ENCODE measurements around the gene GFRA1.

The GFRA1 gene

GRCh38 chr10:116156819-116157218 is 116.2 kb downstream of the GFRA1 start:
- no peak for TF ChIP-seq CTCF (IDR thresholded peaks at IDR 0.05; ENCODE audit: borderline replicate concordance, insufficient read depth, low read depth, low read length)
- H3K4me3 ChIP-seq (ENCODE audit: low read depth, low read length): no peak overlapping the region

GRCh38 chr10:116155191-116155590 is 117.8 kb downstream of the GFRA1 start:
- H3K4me3 ChIP-seq (ENCODE audit: low read depth, low read length): no peak overlapping the region
- TF ChIP-seq CTCF (IDR thresholded peaks at IDR 0.05; ENCODE audit: borderline replicate concordance, insufficient read depth, low read depth, low read length): no peak

- no peak for TF ChIP-seq CTCF (IDR thresholded peaks at IDR 0.05; ENCODE audit: borderline replicate concordance, insufficient read depth, low read depth, low read length)
- no peak overlapping the region for H3K4me3 ChIP-seq (ENCODE audit: low read depth, low read length)
Measured at GRCh38 chr10:116154651-116155050, 118.4 kb downstream of the GFRA1 start.

DNA sequence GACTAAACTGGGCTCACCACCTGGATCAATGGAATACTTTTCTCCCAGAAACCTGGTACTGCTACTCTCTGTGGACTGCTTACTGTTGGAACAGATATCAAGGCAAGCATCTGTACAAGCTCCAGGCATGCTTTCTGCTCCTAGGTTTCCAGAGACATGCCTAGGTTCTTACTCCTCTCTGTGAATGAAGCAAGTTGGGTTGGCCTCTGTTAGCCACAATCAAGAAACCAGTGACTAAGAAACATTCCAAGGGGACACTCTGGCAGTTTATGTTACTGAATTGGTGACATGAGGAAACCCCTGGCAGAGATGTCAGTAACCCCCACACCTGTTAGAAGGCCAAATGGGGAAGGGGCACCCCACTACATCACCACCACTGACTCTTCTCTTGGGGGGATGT is 121.9 kb downstream of the GFRA1 start:
- no peak overlapping the region for H3K4me3 ChIP-seq (ENCODE audit: low read depth, low read length)
- TF ChIP-seq CTCF (IDR thresholded peaks at IDR 0.05; ENCODE audit: borderline replicate concordance, insufficient read depth, low read depth, low read length): no peak

- H3K4me3 ChIP-seq (ENCODE audit: low read depth, low read length): no peak overlapping the region
- no peak for TF ChIP-seq CTCF (IDR thresholded peaks at IDR 0.05; ENCODE audit: borderline replicate concordance, insufficient read depth, low read depth, low read length)
Measured at GRCh38 chr10:116150606-116151005, 122.4 kb downstream of the GFRA1 start.

DNA sequence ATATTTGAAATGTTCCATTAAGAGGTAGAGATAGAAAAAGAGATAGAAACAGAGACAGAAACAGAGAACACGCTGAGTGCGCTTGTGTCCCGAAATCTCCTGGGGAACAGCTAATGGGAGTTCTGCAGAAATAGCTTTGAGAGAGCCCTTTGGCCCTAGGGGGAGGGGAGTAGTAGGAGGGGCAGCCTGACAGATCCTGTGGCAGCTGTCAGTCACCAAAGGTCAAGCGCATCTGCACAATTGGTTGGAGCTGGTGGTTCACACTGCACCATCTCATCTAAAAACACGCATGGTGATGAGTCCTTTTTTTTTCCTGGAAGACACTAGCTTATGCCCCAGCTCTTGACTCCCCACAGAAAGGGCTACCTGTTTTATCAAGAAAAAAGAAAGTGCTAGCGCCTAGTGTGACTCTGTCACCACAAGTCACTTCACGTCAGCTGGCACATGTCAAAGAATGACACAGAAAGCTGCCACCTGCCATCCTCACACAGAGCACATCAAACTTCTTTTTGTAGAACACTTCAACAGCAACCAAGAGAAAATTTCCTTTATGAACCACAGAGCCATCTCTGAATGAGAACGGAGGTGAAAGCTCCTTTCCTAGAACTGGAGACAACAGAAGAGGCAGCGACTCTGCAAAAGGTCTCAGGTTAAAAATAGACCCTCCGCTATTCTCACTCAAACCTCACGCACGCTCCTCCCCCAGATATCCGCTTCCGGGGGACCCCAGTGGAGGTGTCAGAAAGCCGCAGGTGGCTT is 125.7 kb downstream of the GFRA1 start:
- TF ChIP-seq CTCF (IDR thresholded peaks at IDR 0.05; ENCODE audit: borderline replicate concordance, insufficient read depth, low read depth, low read length): no peak
- no peak overlapping the region for H3K4me3 ChIP-seq (ENCODE audit: low read depth, low read length)

DNA sequence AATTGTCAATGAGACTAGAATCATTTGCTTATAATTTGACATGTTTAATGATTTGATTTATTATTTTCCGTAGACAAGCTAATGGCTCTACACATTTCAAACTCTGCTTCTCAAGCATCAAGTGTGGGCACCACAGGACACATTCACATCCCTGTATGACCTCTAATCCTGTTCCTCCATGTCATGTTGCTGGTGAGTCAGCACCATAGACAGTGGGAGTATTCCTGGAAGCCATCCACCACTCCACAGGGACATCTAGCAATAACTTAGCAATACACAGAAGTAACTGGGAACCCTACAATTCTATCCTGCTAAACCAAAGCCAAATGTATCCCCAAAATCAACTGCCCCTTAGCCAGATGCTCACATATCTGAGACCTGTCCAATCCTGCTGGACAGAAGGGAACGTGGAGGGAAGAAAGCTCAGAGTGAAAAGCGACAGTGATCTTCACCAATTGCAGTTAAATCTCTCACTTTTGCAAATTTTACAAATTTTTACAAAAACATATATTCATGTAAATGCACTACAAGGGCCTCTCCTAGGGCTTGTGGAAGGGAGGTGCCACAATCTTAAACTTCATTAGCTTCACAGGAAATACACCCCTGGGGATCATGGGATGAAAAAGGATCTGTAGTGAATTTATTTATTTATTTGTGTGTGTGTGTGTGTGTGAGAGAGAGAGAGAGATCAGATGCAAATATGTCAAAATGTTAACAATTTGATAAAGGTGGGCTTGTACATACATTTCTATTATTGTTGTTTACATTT is 126.5 kb downstream of the GFRA1 start:
- H3K4me3 ChIP-seq (ENCODE audit: low read depth, low read length): no peak overlapping the region
- TF ChIP-seq CTCF (IDR thresholded peaks at IDR 0.05; ENCODE audit: borderline replicate concordance, insufficient read depth, low read depth, low read length): no peak

Measured in GM12875 (cell line).